GM18873 (cell line): ENCODE data around the gene ZNF516.

Experiments
- ATAC-seq: cut with Tn5 transposase; IDR thresholded peaks from one replicate; pipeline ENCODE4 v1.9.1; 2021; ENCODE audit warnings: mild to moderate bottlenecking, moderate library complexity, moderate number of reproducible peaks; ENCODE audit not compliant: unreplicated experiment, low FRiP score

ZNF516 gene

DNA sequence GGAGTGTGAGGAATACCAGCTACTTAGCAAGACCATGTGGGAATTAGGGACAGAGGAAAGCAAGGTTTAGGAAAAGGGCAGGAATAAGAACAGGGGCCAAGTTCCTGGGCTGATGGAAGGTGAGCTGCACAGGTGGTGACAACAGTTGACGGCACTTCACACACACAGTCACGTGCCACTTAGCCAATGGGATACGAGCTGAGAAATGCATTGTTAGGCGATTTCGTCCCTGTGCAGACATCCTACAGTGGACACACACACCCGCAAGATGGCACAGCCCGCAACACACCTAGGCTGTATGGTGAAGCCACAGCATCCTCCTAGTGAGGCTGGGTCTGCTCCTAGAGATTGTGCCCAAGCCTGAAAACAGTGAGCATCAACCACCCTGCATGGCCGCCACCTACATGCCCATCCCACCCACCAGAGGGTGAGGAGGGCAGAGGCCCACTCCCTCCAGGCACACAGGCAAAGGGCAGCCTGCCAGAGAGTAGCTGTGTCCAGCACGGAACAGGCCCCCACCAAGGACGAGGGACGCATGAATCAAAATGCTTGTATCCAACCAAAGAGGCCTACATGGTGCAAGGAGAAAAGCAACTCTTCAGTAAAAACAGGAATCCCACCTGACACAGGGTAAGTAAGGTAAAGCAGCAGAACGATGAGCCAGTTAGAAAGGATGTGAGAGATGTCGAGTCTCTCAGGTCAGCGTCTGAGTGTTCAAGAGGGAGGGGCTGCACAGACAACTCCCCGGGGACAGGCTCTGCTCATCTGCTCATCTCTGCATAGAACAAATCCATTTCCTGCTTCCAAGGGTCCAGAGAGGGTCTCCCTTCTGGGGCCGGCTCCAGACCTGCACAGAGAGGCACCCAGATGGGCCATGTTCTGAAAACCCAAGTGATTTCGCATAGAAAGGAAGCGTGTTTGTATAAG, 51.3 kb downstream of the ZNF516 start:
- no peak for ATAC-seq

DNA sequence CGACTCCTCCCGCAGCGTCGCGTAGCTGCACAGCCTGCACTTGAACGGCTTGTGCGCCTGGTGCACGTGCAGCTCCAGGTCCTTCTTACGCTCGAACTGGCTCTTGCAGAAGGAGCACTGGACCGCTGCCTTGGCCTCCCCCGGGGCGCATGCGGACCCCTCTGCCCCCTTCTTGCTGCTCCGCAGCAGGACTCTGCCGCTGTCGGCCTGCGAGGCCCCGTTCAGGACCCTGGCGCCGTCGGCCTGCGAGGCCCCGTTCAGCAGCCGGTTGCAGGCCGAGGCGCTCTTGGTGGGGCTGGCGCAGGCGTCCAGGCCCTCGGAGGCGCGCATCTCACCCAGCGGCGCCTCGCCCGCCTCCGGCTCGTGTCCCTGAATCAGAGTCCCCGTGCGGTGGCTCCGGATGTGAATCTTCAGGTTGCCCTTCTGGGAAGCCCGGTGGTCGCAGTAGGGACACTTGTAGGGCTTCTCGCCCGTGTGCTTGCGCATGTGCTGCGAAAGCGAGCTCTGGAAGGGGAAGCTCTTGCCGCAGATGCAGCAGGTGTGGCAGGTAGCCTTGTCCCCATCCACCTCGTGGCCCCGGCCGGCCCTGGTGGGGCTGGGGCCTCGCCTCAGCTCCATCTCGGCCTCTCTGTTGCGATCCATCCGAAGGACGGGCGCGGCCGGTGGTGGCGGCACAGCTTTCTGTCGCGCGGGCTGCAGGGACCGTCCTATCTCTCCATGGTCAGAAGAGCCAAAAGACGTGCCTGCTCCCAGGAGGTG, 52.5 kb downstream of the ZNF516 start:
- no peak for ATAC-seq

DNA sequence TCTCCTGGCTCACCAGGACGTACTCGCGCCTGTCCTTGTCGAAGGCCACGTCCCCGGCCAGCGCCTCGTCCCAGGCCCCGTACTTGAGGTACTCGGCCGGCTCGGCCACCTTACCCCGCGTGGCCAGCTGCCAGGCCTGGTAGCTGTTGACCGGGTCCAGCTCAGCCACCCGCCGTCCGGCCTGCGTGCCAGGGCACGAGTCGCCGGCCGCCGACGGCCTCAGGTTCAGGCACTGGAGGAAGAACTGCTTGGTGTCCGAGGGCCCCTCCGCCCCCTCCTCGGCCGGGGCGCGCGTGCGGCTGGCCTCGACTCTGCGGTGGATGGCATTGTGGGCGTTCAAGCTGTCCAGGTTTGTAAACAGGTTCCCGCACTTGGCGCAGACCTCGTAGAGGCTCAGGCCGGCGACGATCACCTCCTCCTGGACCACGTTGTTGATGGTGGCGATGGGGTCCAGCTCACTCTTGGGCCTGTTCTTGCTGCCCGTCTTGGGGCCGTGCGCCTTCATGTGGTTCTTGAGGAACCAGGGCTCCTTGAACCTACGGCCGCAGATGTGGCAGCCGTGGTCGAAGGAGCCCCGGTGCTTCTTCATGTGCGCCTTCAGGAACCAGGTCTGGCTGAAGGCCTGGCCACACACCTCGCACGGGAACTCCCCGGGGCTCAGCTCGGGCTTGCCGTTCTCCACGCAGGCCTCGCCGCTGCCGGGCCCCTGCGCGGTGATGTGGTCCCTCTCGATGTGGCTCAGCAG, 53.2 kb downstream of the ZNF516 start:
- ATAC-seq = no peak

DNA sequence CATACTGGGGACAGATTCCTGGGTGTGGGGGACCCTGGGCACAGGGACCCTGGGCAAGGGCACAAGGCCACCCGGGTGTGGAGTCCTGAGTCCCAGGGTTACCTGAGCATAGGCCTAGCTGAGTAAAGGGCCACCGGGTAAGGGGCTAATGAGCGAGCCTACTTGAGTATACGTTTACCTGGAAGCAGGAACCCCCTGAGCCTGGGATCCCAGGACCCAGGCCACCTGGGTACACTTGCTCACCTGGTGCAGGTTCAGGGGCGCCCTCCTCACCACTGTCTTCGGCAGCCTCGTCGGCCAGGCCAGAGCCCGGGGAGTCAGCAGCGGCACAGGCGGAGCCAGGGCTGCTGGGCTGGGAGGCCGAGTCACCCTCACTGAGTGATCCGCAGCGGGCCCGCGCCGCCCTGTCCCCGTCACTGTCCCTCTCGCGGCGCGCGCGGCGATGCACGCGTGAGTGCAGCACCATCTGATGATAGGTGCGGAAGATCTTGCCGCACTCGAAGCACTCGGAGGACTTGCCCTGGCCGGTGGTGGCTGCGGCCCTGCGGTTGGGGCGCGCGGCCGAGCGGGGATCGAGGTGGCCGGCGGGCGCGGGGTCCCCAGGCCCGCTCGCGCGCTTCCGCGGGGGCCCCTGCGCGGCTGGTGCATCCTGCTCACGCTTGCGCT, 53.9 kb downstream of the ZNF516 start:
- no peak for ATAC-seq

DNA sequence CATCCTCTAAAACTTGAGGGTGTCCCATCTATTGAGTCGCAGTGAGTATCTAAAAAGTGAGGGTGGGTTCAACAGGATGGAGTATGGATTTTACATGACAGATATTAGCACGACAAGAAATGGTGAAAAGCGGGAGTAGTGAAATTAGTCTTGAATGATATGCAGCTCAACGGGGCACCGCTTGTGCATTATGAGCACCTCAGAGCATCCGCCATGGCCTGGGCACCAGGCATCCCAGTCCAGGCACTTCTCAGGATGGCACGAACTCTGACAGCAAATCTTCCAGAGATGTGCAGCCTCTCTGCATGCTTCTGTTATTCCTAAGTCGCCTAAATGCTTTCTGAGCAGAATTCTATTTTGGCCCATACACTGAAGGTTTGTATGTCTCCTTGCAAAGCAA, 57.1 kb downstream of the ZNF516 start:
- ATAC-seq = no peak

DNA sequence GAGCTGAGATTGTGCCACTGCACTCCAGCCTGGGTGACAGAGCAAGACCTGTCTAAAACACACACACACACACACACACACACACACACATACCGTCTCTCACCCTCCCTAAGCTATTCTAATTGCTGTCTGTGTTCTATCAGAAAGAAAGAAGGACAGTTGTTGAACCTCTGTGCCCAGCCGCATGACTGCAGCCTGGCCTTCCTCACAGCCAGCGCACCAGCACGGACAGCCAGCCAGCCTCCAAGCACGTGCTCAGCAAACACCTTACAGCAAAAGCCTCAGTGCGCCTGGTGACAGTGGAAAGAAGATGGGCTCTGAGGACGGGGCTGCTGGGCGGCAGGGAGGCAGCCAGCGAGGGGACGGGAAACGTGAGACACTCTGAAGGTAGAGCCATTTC, 58.0 kb downstream of the ZNF516 start:
- no peak for ATAC-seq

DNA sequence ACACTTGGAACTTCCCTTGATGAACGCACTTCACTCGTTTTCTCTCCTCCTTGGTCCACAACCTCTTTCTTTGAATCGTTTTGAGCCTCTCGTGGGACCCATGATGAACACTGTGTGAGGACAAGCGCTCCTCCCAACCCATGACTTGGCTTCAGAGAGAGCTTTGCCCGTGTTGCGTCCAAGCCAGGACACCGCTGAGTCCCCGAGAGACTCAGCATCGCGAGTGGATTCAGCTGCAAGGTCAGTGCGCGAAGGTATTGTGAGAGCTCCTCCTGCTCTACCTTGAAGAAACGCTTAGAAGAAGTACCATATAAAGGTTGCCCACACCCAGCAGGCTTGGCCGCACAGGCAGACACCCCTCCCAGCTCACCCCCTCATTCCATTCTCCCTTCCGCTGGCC, 58.7 kb downstream of the ZNF516 start:
- no peak for ATAC-seq

DNA sequence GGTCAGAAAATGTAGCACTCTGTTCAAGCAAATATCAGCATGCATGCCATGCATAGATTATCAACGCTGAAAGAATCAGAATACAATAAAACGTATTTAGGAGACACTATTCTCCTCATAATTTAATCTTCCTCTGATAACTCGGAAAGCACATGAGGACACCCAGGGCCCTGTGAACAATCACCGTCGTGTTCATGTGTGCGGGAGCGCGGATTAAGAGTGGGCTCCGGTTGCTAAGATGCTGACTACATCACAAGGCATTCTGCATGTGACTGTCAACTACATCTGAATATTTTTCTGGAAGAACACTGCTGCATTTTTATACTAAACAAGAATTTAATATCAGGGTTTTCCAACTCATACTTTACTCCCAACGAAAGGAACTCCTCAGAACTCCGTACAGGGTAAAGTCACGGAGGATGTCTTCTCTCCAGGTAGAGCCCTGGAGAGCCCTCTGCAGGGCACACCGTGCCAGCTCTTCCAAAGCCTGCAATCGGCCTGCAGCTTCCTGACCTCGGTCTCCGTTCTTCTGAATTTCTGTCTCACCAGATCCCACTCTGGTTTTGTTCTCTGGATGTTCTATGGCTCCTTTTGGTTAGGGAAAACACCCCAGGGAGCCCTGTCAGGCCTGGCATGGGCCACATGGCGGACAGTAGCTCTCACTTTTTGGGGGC, 59.6 kb downstream of the ZNF516 start:
- ATAC-seq = no peak

DNA sequence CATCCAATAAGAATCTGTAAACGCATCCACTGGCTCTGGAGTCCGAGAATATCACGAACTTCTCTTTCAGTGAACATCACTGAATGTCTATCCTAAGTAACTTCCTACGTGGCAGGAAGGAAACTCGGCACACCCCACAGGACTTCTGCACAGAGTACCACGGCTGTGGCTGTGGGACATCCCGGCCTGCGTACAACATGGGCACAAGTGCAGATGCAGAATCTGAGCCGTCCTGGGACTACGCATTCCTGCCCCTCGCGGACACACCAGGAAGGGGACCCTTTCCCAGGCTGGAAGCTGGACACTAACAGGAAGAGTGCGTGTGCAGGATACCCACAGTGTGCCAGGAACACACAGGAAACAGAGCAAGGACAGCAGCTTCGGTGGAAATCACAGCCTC, 60.6 kb downstream of the ZNF516 start:
- no peak for ATAC-seq

DNA sequence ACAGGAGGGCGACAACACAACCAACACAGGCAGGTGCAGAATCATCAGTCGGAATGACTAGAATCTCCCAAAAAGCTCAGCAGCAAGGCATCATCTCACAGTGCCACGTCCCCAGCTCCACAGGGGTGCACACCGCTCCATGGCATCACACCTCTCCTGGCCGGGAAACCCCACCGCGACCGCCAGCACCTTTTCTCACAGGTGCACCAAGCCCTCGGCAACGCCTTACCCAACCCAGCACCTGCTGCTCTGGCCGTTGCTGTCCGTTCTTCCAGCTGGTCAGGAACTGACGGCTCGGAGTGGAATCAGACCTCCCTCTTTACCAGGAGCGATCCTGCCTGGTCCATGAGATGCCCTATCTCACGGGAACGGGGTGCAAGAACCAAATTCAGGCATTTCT, 61.3 kb downstream of the ZNF516 start:
- ATAC-seq = no peak

DNA sequence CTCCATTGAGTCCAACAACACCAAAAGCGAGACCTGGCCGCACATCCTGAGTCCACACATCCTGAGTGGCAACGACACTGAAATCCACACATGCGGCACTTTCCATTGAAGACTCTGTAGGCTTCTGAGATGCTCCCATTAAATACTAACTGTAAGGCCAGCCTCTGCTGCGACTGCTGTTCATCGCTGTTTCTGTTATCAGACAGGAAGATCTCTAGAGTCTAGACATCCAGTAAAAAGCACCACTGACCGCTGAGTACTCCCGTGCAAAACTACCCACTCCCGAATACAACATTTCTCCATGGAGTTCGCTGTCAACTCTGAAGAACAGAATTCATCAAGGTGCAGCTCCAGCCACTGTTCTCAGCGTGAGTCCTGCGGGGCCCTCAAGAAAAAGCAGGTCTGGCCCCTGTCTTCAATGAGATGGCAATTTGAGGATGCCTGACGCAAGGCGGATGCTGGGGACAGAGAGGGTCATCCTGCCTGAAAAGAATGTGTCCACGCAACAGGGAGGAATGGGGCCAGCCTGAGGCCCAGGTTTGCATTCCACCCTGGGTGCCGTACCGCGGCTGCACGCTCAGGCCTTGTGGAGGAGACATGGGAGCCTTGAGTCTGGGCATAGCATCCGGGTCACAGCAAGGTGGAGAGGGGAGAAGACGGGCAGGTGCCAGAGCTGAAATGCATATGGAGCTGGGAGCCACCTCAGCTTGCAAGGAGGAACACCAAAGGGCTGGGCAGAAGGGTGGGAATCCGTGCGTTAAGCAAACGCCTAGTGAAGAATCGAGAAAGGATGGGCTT, 61.9 kb downstream of the ZNF516 start:
- no peak for ATAC-seq

DNA sequence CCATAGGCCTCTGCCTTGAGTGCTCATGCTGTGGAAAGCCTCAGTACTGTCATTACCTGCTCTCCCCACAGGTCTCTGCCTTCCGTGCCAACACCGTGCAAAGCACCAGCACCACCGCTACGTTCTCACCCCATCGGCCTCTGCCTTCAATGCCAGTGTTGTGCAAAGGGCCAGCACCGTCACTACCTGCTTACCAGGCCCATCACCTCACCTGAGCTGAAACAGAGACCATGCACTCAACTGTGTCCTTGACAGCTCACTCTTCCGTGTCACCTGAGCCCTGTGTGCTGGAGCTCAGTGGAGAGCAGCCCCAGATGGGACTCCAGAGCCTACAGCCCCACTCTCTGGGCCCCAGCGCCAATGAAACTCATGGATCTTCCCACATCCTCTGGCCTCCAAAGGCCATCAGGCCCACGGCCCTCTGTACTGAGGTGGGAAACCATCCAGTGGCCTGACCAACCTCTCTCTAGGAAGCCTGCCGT, 62.7 kb downstream of the ZNF516 start:
- ATAC-seq = no peak

DNA sequence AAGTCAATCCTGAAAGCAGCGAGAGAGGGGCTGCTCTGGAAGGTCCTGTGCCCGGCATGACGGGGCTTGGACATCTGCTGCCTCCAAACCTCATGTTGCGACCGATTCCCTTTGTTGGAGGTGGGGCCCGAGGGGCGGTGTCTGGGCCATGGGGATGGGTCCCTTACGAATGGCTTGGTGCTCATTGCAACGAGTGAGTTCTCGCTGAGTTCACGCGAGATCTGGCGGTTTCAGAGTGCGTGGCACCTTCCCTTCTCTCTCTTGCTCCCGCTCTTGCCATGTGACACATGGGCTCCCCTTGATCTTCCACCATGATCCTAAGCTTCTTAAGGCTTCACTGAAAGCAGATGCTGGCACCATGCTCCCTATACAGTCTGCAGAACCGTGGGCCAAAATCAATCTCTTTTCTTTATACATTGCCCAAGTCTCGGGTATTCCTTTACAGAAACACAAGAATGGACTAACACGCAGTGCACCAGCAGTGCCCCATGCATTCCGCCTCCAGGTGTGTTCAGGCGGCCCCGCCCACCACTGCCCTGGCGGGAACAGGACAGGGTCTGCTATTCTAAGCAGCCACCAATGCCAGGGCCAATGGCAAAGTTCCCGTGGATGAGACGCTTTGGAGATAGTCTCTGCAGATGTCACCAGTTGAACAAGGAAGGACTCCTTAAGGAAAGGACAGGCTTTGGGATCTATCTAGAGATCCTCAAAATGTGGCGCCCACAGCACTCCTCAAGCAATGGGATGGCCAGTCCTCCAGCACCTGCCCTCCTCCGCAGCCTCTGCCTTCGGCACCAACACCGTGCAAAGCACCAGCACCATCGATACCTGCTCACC, 63.4 kb downstream of the ZNF516 start:
- ATAC-seq = no peak

DNA sequence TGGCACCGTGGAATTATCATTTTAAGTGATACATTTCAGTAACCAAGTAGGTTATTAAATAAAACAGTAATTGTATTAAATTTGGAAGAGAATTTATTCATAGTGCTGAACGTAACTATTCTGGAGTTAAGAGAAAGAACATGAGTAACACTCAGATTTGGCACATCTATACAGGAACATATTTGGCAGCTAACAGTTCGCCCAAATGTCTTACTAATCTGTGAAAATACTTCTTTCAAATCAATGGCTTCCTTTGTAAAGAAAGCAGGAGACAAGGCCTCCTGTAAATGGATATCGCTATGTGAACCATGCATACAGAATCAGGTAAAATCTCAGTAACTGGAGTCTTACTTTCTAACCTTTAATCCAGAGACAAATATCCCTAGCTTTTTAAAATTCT, 64.4 kb downstream of the ZNF516 start:
- ATAC-seq = no peak

DNA sequence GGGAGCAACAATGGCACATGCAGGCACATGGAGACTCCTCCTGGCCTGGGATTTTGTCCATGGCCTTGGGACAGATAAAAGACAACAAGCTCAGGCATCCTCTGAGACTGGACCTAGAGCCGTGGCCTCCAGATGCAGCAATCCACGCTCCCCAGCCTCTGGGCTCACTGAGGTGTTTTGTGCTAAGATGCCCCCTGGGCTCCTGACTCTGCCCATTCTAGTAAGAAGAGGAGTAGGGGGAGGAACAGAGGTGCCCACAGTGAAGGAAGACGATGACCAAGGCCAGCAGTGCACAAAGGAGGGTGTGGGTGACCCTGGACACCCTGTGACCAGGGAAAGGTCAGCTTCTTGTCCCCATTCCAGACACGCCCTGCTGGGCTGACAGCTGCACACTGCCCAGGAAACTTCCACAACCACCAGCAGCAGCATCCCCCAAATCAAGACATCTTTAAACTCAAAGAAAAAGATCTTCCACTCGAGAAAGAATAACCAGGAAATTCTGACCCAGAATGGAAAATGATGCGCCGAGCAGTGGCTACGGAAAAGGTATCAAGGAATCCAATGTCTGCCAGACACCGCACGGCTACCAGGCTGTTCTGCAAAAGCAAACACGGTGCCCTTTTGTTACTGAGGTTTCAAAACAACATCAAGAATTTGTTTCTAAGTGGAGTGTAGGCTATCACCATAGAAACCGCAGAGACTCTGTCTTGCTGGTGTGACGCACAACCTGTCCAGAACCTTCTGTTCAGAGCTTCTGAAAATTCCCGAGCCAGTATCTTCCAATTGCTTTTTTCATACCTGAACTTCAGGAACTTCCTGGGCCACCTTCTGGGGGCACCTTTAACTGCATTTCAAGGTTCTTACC, 65.5 kb downstream of the ZNF516 start:
- no peak for ATAC-seq

DNA sequence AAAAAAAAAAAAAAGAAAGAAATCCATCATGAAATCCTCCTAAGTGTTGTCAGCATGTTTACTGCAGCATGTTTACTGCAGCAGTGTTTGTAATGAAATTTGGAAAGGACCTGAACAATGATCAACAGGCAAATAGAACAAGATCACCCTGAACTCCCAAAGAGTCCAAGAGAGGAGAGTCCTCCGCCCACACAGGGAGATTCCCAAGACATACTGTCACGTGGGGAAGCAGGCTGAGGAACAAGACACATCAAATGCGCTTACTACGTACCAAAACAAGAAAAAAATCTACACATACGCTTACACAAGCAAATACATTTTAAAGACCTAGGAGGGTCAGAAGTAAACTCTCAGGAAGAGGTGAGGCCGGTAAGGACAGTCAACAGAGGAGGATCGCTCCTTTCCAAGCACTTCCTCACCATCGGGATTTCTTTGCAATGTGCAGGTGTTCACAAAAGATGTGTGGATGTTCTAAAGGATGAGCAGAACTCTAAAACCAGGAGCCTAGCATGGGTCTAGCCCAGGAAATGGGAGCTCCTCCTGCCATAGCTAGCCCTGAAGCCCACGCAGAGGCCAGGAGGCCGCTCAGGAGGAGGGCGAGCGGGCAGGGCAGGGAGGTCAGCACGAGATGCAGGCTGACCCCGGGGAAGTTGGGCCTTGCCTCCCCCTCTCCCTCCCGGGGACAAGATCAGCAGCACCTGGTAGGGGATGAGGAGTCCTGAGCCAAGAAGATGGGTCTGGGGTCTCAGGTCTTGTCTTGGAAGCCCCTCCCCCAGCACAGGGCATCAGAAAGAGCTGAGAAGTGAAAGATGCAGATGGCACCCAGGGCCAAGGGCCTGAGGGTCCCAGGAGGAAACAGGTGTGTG, 66.4 kb downstream of the ZNF516 start:
- ATAC-seq = no peak
